Duodenal mucosa (tissue), 2 donors: Measurements from ENCODE around the gene NRN1.

Source experiments
- H3K27ac ChIP-seq: one replicate; pipeline ENCODE4 v1.7.0; 2013; ENCODE audit warnings: low read depth, low read length
- H3K27me3 ChIP-seq, 2 donors: one replicate each; pipeline ENCODE4 v1.7.0; 2013; ENCODE audit warnings: low read length in 2 of 2, control low read depth in 1 of 2; ENCODE audit not compliant: insufficient read depth in 2 of 2, control insufficient read depth in 1 of 2
- H3K36me3 ChIP-seq, 2 donors: one replicate each; pipeline ENCODE4 v1.7.0; 2013; ENCODE audit warnings: low read length in 2 of 2, control low read depth in 1 of 2; ENCODE audit not compliant: insufficient read depth in 2 of 2, control insufficient read depth in 1 of 2
- H3K4me1 ChIP-seq, 2 donors: one replicate each; pipeline ENCODE4 v1.7.0; 2013; ENCODE audit warnings: low read length in 2 of 2, control low read depth in 1 of 2; ENCODE audit not compliant: insufficient read depth in 2 of 2, control insufficient read depth in 1 of 2
- H3K4me3 ChIP-seq, 2 donors: one replicate each; pipeline ENCODE4 v1.7.0; 2013; ENCODE audit warnings: low read length in 2 of 2, low read depth in 1 of 2
- H3K9ac ChIP-seq, 2 donors: one replicate each; pipeline ENCODE4 v1.7.0; 2013; ENCODE audit warnings: low read length in 2 of 2, low read depth in 1 of 2
- H3K9me3 ChIP-seq, 2 donors: one replicate each; pipeline ENCODE4 v1.7.0; 2013; ENCODE audit warnings: low read length in 2 of 2, control low read depth in 1 of 2; ENCODE audit not compliant: control insufficient read depth in 1 of 2

Gene NRN1

DNA sequence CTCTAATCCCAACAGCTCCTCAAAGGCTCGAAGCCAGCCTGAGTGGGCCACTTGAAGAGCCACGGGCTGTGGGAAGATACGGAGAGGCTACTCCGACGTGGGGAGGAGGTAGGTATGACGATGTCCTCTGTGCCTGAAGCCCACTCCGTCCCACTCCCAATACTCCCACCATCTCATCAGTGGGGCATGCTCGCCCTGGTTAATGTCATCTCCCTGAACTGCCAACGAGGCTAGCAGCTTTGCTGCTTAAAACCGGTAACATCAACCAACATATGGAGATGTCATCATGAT is 11.1 kb downstream of the NRN1 start:
- peaks cover 0 to 4% of the 10 kb centered on the region in 2 donors for H3K9me3 ChIP-seq
- H3K4me3 ChIP-seq: peak overlapping the region; percentile 85 to 86
- H3K27me3 ChIP-seq: peaks cover 83 to 87% of the 10 kb centered on the region in 2 donors
- H3K9ac ChIP-seq: no peak overlapping the region
- no peak overlapping the region for H3K27ac ChIP-seq
- no peaks in the 10 kb centered on the region for H3K36me3 ChIP-seq
- H3K4me1 ChIP-seq: peaks cover 19 to 22% of the 10 kb centered on the region in 2 donors

DNA sequence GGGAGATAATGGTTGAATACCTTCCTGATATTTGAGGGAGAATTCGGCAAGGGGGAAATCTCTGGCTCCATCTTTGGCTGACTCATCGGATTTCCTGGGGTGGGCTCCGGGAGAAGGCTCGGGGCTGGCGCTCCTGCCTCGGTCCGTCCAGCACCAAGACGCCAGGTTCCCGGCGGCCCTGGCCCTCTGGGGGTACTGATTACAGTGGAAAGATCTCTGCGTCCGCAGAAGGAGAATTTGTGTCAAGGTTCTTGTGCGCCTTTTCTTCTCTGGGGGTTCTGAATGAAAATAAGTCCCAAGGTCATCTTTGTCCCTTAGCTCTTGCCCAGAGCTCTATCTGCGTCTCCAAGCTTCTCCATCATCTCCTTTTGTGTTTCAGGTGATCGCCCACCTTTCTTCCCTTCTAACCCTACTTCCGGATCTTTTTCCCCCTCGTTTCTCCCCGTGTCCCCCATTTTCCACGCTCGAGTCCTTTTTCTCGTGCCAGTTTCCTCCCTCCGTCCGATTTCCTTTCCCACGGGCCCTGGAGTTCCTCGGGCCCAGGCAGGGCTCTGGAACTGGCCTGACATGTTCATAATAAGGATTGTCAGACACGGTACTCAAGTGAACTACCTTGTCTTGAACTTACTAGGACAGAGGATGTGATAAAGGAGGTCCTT is 11.6 kb downstream of the NRN1 start:
- peaks cover 19 to 22% of the 10 kb centered on the region in 2 donors for H3K4me1 ChIP-seq
- H3K27me3 ChIP-seq: peaks cover 82 to 83% of the 10 kb centered on the region in 2 donors
- H3K27ac ChIP-seq: no peak overlapping the region
- no peak overlapping the region for H3K9ac ChIP-seq
- H3K9me3 ChIP-seq: peaks cover 0 to under 1% of the 10 kb centered on the region in 2 donors
- no peaks in the 10 kb centered on the region for H3K36me3 ChIP-seq
- H3K4me3 ChIP-seq: no peak overlapping the region

DNA sequence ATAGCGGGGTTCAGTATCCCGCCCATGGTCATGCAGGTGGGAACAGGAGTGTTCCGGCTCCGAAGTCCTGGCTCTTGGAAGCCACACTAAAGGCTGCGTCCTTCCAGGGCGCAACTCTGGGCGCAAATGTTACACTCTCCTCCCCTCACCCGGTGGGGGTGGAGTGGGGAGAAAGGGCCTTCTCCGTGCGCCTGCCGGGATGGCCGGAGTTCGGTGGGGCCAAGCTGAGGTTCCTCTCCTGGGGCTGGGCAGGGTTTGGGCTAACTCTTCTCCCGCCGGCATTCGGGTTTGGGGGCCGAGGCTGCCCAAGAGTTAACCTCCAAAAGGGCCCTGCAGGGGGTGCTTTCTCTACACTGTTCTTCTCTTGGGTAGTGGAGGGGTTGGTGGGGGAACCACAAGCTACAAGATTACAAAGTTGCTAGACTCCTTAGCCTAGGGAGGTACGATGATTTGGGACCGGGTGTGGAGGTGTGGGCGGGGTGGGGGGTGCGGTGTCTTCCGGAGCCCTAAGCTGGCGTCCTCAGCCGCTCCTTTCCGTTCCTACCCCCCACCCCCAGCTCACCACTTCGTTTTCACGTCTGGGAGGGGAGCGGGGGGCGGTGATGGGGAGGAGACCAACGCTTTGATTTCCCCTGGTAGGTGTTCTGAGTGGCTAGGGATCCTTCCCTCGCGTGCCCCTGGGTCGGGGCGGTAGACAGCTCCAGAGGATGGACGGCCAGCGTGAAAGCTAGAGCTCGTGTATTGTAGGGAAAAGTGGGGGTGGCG is 12.3 kb downstream of the NRN1 start:
- H3K4me3 ChIP-seq: no peak overlapping the region
- H3K4me1 ChIP-seq: peaks cover 17 to 19% of the 10 kb centered on the region in 2 donors
- H3K9ac ChIP-seq: no peak overlapping the region
- no peaks in the 10 kb centered on the region for H3K9me3 ChIP-seq
- no peaks in the 10 kb centered on the region for H3K36me3 ChIP-seq
- H3K27ac ChIP-seq: no peak overlapping the region
- peaks cover 77 to 78% of the 10 kb centered on the region in 2 donors for H3K27me3 ChIP-seq

DNA sequence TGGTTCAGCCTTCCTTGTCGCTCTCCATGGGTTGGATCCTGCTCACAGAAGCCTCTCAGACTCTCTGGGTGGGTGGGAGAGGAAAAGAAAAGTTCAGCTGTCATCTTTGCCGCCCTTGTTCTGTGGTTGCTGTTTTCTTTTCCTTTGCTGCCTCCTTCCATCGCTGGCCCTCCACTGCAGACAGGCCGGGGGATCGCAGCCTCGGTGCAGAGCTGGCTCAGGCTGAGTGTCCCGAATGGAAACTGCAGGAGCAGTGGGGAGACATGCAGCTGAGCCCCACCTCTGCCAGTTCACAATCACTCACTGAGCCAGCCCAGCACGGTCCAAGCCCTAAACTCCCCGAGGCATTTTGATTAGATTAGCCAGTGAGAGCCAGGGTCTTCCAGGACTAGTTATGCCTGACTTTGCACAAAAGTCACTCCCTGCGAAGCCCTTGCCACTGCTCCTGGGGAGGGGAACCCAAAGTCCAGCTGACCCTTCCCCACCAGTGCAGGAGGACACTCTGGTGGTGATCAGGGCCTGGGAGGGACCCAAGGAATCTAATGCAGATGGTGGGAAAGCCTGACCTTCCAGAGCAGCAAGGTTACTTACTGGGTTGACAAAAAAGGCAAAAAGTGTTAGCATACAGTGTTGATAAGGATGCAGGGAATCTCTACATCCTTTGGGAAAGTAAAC is 14.0 kb downstream of the NRN1 start:
- H3K27me3 ChIP-seq: peaks cover 62 to 65% of the 10 kb centered on the region in 2 donors
- H3K4me1 ChIP-seq: peaks cover 11 to 13% of the 10 kb centered on the region in 2 donors
- H3K36me3 ChIP-seq: no peaks in the 10 kb centered on the region
- H3K27ac ChIP-seq: no peak overlapping the region
- no peak overlapping the region for H3K4me3 ChIP-seq
- no peaks in the 10 kb centered on the region for H3K9me3 ChIP-seq
- no peak overlapping the region for H3K9ac ChIP-seq

DNA sequence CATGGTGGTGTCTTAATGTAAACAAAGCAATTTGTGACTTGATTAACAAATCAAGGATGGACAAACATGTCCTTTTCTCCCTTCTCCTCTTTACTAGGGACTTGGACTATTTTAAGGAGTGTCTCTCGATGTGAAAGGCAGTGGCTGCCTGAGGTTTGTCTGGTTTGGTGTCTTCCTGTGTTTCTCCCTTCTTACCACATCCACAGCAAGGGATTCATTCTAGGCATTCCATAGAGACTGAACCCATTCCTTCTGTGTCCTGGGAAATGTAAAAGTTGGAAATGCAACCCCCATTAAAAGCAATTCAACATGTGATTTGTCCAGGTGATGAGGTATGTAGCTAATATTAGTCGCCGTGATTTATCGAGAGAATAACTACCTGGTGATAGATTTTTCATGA is 15.9 kb downstream of the NRN1 start:
- Histone ChIP-seq H3K4me3 (no peak overlapping the region), H3K9ac (no peak overlapping the region), H3K27me3 (peaks cover 45 to 49% of the 10 kb centered on the region in 2 donors), H3K36me3 (no peaks in the 10 kb centered on the region), H3K9me3 (no peaks in the 10 kb centered on the region), H3K27ac (no peak overlapping the region), H3K4me1 (peaks cover 0 to under 1% of the 10 kb centered on the region in 2 donors)

DNA sequence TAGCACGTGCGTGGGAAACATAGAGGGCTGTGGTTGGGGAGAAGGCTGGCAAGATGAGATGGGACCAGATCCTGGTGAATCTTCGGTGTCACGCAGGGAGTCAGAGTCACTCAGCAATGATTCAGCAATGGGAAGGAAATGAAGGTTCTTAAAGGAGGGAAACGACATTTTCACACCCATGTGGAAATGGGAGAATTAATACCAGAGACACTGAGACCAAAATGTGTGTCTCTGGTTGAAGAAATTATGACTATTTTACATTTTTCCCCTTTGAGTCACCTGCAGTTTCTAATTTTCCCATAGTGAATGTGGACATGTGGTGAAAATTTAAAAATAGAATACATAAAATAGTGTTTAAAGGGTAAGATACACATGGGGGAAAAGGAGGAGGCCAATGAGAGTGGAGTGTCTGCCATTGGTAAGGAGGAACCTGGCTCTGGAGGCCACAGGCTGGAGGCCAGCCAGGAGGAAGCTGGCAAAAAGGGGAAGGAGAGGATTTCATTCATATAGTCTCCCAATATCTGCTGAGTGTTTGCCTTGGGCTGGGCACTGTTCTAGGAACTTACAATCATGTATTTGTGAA is 17.5 kb downstream of the NRN1 start:
- Histone ChIP-seq H3K27me3 (peaks cover 29 to 38% of the 10 kb centered on the region in 2 donors), H3K27ac (no peak overlapping the region), H3K9ac (no peak overlapping the region), H3K9me3 (no peaks in the 10 kb centered on the region), H3K4me3 (no peak overlapping the region), H3K4me1 (no peaks in the 10 kb centered on the region), H3K36me3 (no peaks in the 10 kb centered on the region)

DNA sequence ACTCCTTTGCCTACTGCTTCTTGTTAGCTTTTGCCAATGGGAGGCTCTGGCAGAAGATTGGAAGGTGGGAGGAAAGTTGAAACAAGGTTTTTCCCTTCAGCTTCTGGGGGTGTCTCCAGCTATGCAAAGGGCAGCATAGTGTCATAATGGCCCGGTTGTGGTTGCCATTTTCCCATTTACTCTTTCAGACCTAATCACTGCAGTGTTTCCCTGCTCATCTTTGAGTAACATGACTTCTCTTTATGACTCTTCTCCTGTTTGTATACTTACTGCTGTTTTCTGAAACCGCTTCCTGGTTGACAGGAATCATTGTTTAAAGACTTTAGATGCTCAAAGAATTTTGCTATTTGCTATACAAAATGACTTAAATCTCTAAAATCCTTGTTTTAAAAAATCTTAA is 19.9 kb downstream of the NRN1 start:
- H3K27ac ChIP-seq: no peak overlapping the region
- no peak overlapping the region for H3K9ac ChIP-seq
- peaks cover 10 to 14% of the 10 kb centered on the region in 2 donors for H3K27me3 ChIP-seq
- H3K9me3 ChIP-seq: no peaks in the 10 kb centered on the region
- no peaks in the 10 kb centered on the region for H3K4me1 ChIP-seq
- H3K36me3 ChIP-seq: no peaks in the 10 kb centered on the region
- no peak overlapping the region for H3K4me3 ChIP-seq

DNA sequence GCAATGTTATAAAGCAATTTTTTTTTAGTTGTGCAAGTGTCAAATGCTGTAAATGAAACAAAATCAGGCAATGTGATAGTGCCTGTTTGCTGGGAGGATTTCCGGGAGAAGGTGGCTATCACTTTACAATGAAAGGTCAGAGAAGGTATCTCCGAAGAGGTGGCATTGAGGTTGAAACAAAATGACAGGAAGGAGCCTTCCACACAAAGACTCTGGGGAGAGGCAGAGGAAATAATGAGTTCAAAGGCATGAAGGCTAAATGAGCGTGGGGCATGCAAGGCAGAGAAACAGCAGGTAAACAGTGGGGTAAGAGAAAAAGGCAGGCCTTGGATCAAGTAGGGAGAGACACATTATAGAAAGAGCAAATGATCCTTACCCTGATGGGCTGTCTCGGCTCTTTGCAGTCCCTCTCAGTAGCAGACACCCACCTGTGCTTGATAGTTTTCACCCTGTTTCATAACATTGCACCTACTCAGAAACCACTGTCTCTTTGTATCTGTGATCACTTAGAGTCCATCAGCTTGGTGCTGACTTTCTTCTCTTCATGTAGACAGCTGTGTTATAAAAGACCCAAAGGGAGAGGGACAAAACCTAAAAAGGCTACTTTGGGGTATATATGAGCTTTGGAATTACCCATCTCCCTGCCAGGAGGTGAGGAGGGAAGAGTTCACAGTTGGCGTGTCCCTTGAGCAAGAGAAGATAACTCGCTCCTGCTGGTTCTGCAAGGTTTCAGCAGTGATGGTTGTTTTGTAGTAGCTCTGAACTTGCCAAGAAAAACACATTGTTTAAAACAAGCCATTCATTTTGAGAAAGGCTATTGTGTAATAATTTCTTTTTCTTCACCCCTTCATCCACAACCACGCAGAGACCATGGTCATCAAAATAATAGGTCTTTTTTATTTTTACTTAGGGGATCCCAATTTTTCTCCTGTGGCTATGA is 22.3 kb downstream of the NRN1 start:
- H3K4me1 ChIP-seq: no peaks in the 10 kb centered on the region
- H3K4me3 ChIP-seq: no peak overlapping the region
- H3K27me3 ChIP-seq: peaks cover 0 to 10% of the 10 kb centered on the region in 2 donors
- no peak overlapping the region for H3K9ac ChIP-seq
- no peak overlapping the region for H3K27ac ChIP-seq
- no peaks in the 10 kb centered on the region for H3K36me3 ChIP-seq
- no peaks in the 10 kb centered on the region for H3K9me3 ChIP-seq

DNA sequence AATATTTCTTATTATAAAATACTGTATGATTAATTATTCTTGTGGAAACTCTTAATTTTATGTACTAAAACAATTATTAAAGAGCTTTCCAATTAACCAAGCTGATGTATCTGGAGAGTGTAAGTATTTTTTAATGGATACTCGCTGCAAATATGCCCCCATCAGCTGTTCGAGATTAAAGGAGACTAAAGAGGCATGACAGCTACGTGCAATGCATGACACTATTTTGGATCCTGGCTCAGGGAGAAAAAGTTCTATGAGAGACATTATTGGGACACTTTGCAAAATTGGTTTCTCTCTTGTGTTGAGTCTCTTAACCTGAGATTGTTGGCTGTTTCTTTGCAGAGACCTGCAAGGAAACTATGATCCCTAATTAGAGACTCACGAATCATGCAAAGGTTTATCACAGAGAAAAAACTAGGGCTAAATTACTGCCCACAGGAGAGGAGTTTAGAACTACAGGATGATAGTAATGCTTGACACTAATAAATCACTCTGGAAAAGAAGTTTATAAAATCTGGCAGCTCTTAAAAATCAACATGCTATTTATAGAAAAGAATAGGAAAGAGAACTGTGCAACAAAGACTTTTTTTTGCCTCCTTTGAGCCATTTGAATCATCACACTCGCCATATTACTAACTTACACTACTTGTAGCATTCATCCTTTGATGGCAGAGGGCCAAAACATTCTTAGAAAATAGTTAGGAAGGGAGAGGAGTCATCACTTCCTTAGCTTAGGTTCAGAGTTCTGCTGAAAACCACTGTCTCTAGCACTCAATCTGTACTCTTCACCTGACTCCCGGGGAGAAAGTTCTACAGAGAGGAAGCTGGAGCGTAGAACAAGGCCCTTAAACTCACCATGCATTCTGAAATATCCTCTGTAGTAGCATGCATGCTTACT is 25.3 kb downstream of the NRN1 start:
- H3K27me3 ChIP-seq: peaks cover 0 to 7% of the 10 kb centered on the region in 2 donors
- no peak overlapping the region for H3K9ac ChIP-seq
- H3K36me3 ChIP-seq: no peaks in the 10 kb centered on the region
- H3K4me1 ChIP-seq: no peaks in the 10 kb centered on the region
- no peak overlapping the region for H3K27ac ChIP-seq
- H3K4me3 ChIP-seq: no peak overlapping the region
- H3K9me3 ChIP-seq: no peaks in the 10 kb centered on the region
